GM18868 (cell line): ENCODE data around the gene MIX23.

Experiments used
- ATAC-seq: cut with Tn5 transposase; IDR thresholded peaks from one replicate; pipeline ENCODE4 v1.9.1; 2021; ENCODE audit warnings: mild to moderate bottlenecking, moderate library complexity; ENCODE audit not compliant: unreplicated experiment

Gene MIX23

GRCh38 chr3:122392868-122393844, 10.1 kb upstream of the MIX23 start:
- no peak for ATAC-seq

GRCh38 chr3:122391681-122392446, 8.8 kb upstream of the MIX23 start:
- no peak for ATAC-seq

- ATAC-seq = no peak
These were observed 7.6 kb upstream of the MIX23 start for GRCh38 chr3:122390665-122391064.

GRCh38 chr3:122389892-122390291, 6.9 kb upstream of the MIX23 start:
- no peak for ATAC-seq

GRCh38 chr3:122389197-122389596, 6.2 kb upstream of the MIX23 start:
- ATAC-seq = no peak

GRCh38 chr3:122387709-122388108, 4.7 kb upstream of the MIX23 start:
- ATAC-seq = no peak

GRCh38 chr3:122383771-122384697, 1.0 kb upstream of the MIX23 start, which contains the start of gene FAM162A:
TSS of gene FAM162A (plus strand) at chr3:122384182. CDS start at chr3:122384266, 84 bp downstream.
- peak; percentile 88 for ATAC-seq

- no peak for ATAC-seq
These were observed 5.1 kb downstream of the MIX23 start for GRCh38 chr3:122377975-122378374.

DNA sequence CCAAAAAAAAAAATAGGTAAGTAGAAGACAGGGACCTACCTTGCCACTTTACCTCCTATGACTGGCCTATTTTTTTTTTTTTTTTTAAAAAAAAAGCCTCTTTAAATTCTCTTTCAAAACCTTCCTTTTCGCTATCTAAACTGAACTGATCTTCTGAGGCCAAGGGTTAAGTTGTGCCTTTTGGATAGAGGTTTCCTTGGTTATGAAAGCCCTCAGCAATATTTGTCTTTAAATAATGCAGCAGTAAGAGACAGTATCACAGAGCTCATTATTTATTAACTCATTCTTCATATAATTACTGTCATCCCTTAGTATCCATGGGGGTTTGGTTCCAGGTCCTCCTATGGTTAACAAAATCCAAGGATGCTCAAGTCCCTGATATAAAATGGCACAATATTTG, 9.0 kb downstream of the MIX23 start:
- ATAC-seq = no peak

- ATAC-seq = no peak
These were observed 16.7 kb downstream of the MIX23 start for GRCh38 chr3:122366379-122366749.

GRCh38 chr3:122365582-122366378, 17.3 kb downstream of the MIX23 start:
- peak; percentile 70 for ATAC-seq

DNA sequence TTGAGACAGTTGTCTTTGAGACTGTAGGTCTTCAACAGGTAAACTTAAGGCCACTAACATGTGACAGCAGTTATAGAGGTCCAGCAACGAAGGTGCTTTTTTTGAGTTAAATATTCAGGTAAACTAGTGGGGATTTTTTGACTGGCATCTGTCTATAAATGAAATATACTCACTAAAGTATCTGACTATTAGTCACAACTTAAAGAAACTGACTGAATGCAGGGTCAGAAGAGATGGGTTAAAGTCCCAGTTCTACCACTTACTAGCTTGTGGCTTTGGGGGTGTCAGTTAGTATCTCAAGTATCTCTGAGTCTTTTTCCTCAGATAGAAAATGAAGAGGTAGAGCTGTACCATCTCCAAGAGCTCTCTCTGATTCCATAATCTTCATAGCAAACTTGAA, 18.0 kb downstream of the MIX23 start:
- peak; percentile 68 for ATAC-seq

DNA sequence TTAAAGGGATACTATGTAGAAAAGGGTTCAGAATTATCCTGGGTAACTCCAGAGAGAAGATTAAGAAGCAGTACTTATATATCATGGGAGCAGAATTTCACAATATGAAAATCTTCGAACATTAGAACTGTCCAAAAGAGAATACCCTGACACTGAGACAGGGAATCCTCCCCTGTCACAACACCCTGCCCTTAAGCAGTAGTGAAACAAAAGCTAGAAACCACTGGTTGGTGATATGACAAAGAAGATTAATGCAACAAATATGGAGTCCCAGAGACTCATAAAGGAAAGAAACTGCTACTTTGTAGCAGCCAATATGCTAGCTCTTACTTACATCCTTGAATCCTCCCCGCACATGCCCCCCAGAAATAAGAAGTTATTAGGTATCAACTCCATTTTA, 18.5 kb downstream of the MIX23 start:
- ATAC-seq = no peak

GRCh38 chr3:122362026-122362425, 21.0 kb downstream of the MIX23 start:
- ATAC-seq = no peak

- no peak for ATAC-seq
These were observed 24.4 kb downstream of the MIX23 start for GRCh38 chr3:122358703-122359032.

GRCh38 chr3:122357828-122358702, 25.0 kb downstream of the MIX23 start:
- no peak for ATAC-seq

- peak; percentile 53 for ATAC-seq
These were observed 26.6 kb downstream of the MIX23 start for GRCh38 chr3:122356402-122356801.

DNA sequence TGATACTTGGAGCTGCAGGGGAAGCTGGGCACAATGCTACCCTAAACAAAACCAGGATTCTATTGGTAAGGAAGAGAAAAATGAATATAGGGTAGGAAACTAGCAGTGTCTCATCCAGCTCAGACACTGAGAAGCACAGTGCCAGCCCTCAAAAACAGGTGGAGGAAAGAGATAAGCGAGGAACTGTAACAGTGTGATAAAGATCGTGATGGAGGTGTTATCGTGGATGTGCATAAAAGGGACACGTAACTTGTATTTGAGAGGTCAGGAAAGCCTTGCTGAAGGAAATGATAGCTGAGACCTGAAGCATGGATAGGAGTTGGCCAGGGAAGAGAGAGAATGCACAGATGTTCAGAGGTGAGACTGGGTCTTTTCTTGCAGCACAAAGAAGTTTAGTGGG, 27.4 kb downstream of the MIX23 start:
- ATAC-seq = no peak

DNA sequence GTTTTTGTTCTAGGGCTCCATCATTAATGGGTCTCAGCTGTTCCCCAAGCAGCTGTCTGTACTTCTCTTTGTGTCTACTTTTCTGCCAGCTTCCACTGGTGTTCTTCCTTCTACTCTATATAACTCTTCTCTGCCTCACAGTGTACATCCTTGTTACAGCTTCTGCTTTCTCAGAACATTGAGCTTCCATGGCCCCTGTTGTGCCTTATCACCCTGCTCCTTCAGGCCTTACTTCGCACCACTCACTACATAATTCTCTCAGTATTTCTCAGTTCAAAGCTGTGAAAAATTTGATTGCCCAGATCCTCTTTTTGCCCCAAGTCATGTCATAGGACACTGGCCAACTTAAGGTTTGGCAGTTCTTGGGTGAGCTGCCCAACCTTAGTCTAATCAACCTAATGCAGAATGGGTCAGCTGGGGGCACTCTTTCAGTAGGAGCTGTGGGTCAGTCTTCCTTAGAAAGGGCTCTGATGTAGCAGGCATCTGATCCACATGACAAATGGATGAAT, 29.1 kb downstream of the MIX23 start:
- ATAC-seq = no peak
